GM21528 (cell line): ENCODE data around the gene GPR152.

ENCODE experiments used
- ATAC-seq: cut with Tn5 transposase; IDR thresholded peaks from one replicate; pipeline ENCODE4 v1.9.1; 2021; ENCODE audit warnings: mild to moderate bottlenecking, moderate library complexity; ENCODE audit not compliant: unreplicated experiment, low FRiP score

GPR152 gene

GRCh38 chr11:67401495-67402191 lies 50.9 kb downstream of the GPR152 start, which contains the start of gene PPP1CA:
Gene PPP1CA, minus strand, starts transcription at chr11:67401858. Its CDS starts 76 bp downstream, at chr11:67401782.
- peak; percentile 48 for ATAC-seq
